Thyroid gland (tissue), 4 donors: Measurements from ENCODE around the gene PHF19.

Source experiments
- CTCF ChIP-seq, 6 experiments: fragments of 200-600 bp in 3 of 6; fragments of 450-650 bp in 3 of 6; sonication (generic) in 3 of 6; IDR thresholded peaks; one replicate each; pipeline ENCODE4 v1.5.1; 2016 to 2019; ENCODE audit warnings: antibody characterized with exemption in 6 of 6, mild to moderate bottlenecking in 2 of 6, inconsistent platforms in 1 of 6, moderate library complexity in 1 of 6
- POLR2A ChIP-seq, 2 donors: fragments of 450-650 bp; IDR thresholded peaks; one replicate each; pipeline ENCODE4 v1.6.1; 2017; ENCODE audit warnings: antibody characterized with exemption in 2 of 2, mild to moderate bottlenecking in 2 of 2, moderate library complexity in 1 of 2

GRCh38 chr9:120829650-120830049 lies 47.3 kb downstream of the PHF19 start:
- TF ChIP-seq CTCF (IDR thresholded peaks at IDR 0.05): no peak
- no peak for TF ChIP-seq POLR2A (IDR thresholded peaks at IDR 0.05)
